Neural progenitor cell (in vitro differentiated cells): Measurements from ENCODE around the gene ATXN1. TPM values are rescaled to one million over a fixed set of nuclear protein-coding genes. Genes with fewer than 3 reads are reported as not detected.

Experiments
- DNase-seq: peaks from one replicate; pipeline ENCODE4 v3.0.0-alpha.2; 2016; ENCODE audit warnings: low spot score
- H2AFZ ChIP-seq: fragments of 200-600 bp; sonication (generic); replicated peaks from 2 replicates; pipeline ENCODE4 v1.6.1; 2016; ENCODE audit warnings: antibody characterized with exemption
- H3F3A ChIP-seq: fragments of 200-600 bp; sonication (generic); 2 replicates; pipeline ENCODE4 v1.6.1; 2016; ENCODE audit warnings: antibody characterized with exemption, low read depth
- H3K27ac ChIP-seq: fragments of 200-600 bp; sonication (generic); 2 replicates; pipeline ENCODE4 v1.5.1; 2016; ENCODE audit warnings: mild to moderate bottlenecking
- H3K27me3 ChIP-seq: fragments of 200-600 bp; sonication (generic); 2 replicates; pipeline ENCODE4 v1.6.1; 2016; ENCODE audit warnings: mild to moderate bottlenecking, moderate library complexity
- H3K36me3 ChIP-seq: fragments of 200-600 bp; sonication (generic); 2 replicates; pipeline ENCODE4 v1.5.1; 2016
- H3K4me1 ChIP-seq: fragments of 200-600 bp; sonication (generic); 2 replicates; pipeline ENCODE4 v1.6.1; 2016; ENCODE audit warnings: mixed run types
- H3K4me2 ChIP-seq: fragments of 200-600 bp; sonication (generic); 2 replicates; pipeline ENCODE4 v1.6.1; 2016
- H3K4me3 ChIP-seq: fragments of 200-600 bp; sonication (generic); 2 replicates; pipeline ENCODE4 v1.5.1; 2016
- H3K79me2 ChIP-seq: fragments of 200-600 bp; sonication (generic); 2 replicates; pipeline ENCODE4 v1.6.1; 2016; ENCODE audit warnings: low read depth
- H3K9ac ChIP-seq: fragments of 200-600 bp; sonication (generic); 2 replicates; pipeline ENCODE4 v1.6.1; 2016
- H3K9me3 ChIP-seq: fragments of 200-600 bp; sonication (generic); 2 replicates; pipeline ENCODE4 v1.5.1; 2016; ENCODE audit warnings: low read depth
- H4K20me1 ChIP-seq: fragments of 200-600 bp; sonication (generic); 2 replicates; pipeline ENCODE4 v1.6.1; 2016; ENCODE audit warnings: low read depth
- H3K27ac Mint-ChIP-seq: 3 replicates; pipeline ENCODE4 v1.8.0; 2021; ENCODE audit warnings: mixed read lengths
- H3K27me3 Mint-ChIP-seq: 2 replicates; pipeline ENCODE4 v1.8.0; 2022; ENCODE audit warnings: low read depth, mild to moderate bottlenecking, inconsistent platforms, moderate library complexity, mixed read lengths; ENCODE audit not compliant: insufficient read depth
- H3K36me3 Mint-ChIP-seq: 3 replicates; pipeline ENCODE4 v1.8.0; 2021; ENCODE audit warnings: mixed read lengths
- H3K4me1 Mint-ChIP-seq: 3 replicates; pipeline ENCODE4 v1.8.0; 2021; ENCODE audit warnings: mixed read lengths
- H3K4me3 Mint-ChIP-seq: 3 replicates; pipeline ENCODE4 v1.8.0; 2021; ENCODE audit warnings: mild to moderate bottlenecking, moderate library complexity, mixed read lengths
- H3K9me3 Mint-ChIP-seq: 3 replicates; pipeline ENCODE4 v1.8.0; 2020; ENCODE audit warnings: mixed read lengths
- EZH2 ChIP-seq: fragments of 200-600 bp; sonication (generic); IDR thresholded peaks from 2 replicates; pipeline ENCODE4 v1.6.1; 2017; ENCODE audit warnings: antibody characterized with exemption, mild to moderate bottlenecking, moderate library complexity
- EZH2phosphoT487 ChIP-seq: fragments of 200-600 bp; sonication (generic); IDR thresholded peaks from 2 replicates; pipeline ENCODE4 v1.6.1; 2017; ENCODE audit warnings: antibody characterized with exemption
- total RNA-seq: library from RNA; depleted of rRNA; stranded (reverse); fragments of >200 nt; gene quantifications from 2 replicates; pipeline ENCODE4 v1.2.3, GENCODE V29; 2015; ENCODE audit warnings: low replicate concordance
- TF ChIP-seq, protein P1 (sequence below): fragments of 200-600 bp; sonication (generic); IDR thresholded peaks from 2 replicates; pipeline ENCODE4 v1.5.1; 2017; ENCODE audit warnings: antibody characterized with exemption, mild to moderate bottlenecking

Gene ATXN1
- total RNA-seq, 1 donor from 2014 or later, result 3.6 TPM

DNA sequence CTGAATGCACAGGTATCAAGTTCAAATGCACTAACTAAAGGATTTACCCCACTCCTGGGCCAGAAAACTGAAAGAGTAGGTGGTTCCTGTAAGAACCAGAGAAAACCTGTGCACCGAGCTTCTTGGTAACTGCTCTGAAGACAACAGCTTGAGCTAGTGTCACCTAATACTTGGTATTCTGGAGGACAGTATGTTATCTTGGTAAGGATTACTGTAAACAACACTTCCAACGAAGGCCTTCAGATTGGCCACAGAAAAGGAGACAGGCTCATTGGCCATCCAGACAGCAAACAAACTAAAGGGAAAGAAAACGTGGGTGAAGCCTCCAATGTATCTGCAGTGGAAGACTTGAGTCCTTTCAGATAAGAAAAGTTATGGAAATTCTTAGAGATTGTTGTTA, 461.4 kb downstream of the ATXN1 start:
- H3K36me3 Mint-ChIP-seq, result no peaks in the 10 kb centered on the region
- H3K4me3 Mint-ChIP-seq, result no peak overlapping the region
- H3K4me3 ChIP-seq, result no peak overlapping the region
- peaks cover 50% of the 10 kb centered on the region for H3K4me1 Mint-ChIP-seq
- no peaks in the 10 kb centered on the region for H3K36me3 ChIP-seq
- no peak overlapping the region for H3K27ac ChIP-seq
- no peaks in the 10 kb centered on the region for H3K79me2 ChIP-seq
- H3K27me3 ChIP-seq, result no peaks in the 10 kb centered on the region
- no peaks in the 10 kb centered on the region for H3K9me3 Mint-ChIP-seq
- H3K9ac ChIP-seq, result no peak overlapping the region
- H4K20me1 ChIP-seq, result no peaks in the 10 kb centered on the region
- H3K9me3 ChIP-seq, result no peaks in the 10 kb centered on the region
- H3K4me1 ChIP-seq, result peaks cover 13% of the 10 kb centered on the region
- no peak for TF ChIP-seq EZH2phosphoT487
- TF ChIP-seq EZH2, result no peak
- TF ChIP-seq, protein P1, sequence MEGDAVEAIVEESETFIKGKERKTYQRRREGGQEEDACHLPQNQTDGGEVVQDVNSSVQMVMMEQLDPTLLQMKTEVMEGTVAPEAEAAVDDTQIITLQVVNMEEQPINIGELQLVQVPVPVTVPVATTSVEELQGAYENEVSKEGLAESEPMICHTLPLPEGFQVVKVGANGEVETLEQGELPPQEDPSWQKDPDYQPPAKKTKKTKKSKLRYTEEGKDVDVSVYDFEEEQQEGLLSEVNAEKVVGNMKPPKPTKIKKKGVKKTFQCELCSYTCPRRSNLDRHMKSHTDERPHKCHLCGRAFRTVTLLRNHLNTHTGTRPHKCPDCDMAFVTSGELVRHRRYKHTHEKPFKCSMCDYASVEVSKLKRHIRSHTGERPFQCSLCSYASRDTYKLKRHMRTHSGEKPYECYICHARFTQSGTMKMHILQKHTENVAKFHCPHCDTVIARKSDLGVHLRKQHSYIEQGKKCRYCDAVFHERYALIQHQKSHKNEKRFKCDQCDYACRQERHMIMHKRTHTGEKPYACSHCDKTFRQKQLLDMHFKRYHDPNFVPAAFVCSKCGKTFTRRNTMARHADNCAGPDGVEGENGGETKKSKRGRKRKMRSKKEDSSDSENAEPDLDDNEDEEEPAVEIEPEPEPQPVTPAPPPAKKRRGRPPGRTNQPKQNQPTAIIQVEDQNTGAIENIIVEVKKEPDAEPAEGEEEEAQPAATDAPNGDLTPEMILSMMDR, result no peak
- H3K27me3 Mint-ChIP-seq, result peaks cover 15% of the 10 kb centered on the region
- H3F3A ChIP-seq, result no peaks in the 10 kb centered on the region
- H2AFZ ChIP-seq, result no peak overlapping the region
- DNase-seq, result no peak
- no peak overlapping the region for H3K27ac Mint-ChIP-seq
- no peak overlapping the region for H3K4me2 ChIP-seq

DNA sequence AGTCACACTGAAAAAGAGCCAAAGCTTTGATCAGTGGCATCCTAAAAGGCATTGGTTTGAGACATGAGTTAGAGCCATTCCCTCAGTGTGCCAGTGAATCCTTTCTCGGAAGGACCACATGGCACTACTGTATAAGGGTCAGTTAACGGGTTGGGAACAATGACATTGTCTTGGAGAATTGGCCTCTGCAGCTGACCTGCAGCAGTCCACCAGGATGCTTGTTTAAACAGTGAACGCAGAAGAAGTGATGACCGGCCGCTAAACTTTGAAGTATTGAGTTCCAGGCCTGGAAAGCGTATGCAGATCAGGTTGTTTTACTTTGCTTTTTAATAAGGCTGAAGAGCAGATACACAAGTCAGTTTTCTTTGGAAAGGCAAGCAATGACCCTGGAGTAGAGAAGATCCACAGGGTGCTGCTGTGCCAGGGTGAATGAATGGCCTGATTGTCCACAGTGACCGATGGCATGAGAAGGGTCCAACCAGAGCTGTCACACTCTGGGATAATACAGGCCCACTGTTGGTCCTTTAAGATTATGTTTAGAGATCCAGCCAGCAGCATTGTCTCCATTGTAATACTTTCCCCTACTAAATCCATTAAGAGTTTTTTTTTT, 465.1 kb downstream of the ATXN1 start:
- Histone ChIP-seq H3K4me3 (no peak overlapping the region), H3K4me2 (no peak overlapping the region), H3K9me3 (no peaks in the 10 kb centered on the region), H3K36me3 (no peaks in the 10 kb centered on the region), H4K20me1 (no peaks in the 10 kb centered on the region), H3K27ac (no peak overlapping the region), H3K79me2 (no peaks in the 10 kb centered on the region), H3K4me1 (peaks cover 3% of the 10 kb centered on the region), H3K27me3 (no peaks in the 10 kb centered on the region), H2AFZ (no peak overlapping the region), H3K9ac (no peak overlapping the region), H3F3A (no peaks in the 10 kb centered on the region)
- Mint-ChIP-seq H3K4me3 (no peak overlapping the region), H3K27ac (no peak overlapping the region), H3K27me3 (peaks cover 6% of the 10 kb centered on the region), H3K4me1 (peaks cover 13% of the 10 kb centered on the region), H3K9me3 (no peaks in the 10 kb centered on the region), H3K36me3 (peaks cover 2% of the 10 kb centered on the region)
- TF ChIP-seq, protein P1, result no peak
- no peak for TF ChIP-seq EZH2phosphoT487
- no peak for TF ChIP-seq EZH2
- no peak for DNase-seq

DNA sequence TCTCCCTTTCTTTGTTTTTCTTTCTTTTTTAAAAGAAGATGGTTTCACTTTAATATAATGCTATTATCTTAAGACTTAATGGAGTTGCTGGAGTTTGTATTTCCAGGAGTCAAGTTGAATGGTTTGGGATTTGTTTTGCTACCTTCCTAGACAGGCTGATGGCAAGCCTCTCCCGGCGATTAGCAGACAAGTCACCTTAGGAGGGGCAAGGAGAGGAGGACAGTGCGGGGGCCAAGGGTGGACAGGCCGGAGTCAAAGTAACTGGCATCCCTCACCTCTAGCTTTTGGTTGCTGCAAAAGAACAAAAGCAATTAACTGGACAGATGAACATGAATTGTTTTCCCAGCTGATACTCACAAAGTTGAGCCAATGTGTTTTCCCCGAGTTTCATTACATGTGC, 465.8 kb downstream of the ATXN1 start:
- peaks cover 2% of the 10 kb centered on the region for H3K36me3 Mint-ChIP-seq
- Histone ChIP-seq H3K4me2 (no peak overlapping the region), H4K20me1 (no peaks in the 10 kb centered on the region), H3K9me3 (no peaks in the 10 kb centered on the region), H3F3A (no peaks in the 10 kb centered on the region), H3K4me3 (no peak overlapping the region), H2AFZ (no peak overlapping the region), H3K9ac (no peak overlapping the region), H3K27me3 (no peaks in the 10 kb centered on the region), H3K79me2 (no peaks in the 10 kb centered on the region), H3K36me3 (no peaks in the 10 kb centered on the region), H3K27ac (no peak overlapping the region), H3K4me1 (peaks cover 3% of the 10 kb centered on the region)
- H3K9me3 Mint-ChIP-seq, result no peaks in the 10 kb centered on the region
- TF ChIP-seq EZH2, result no peak
- TF ChIP-seq, protein P1, result no peak
- TF ChIP-seq EZH2phosphoT487, result no peak
- no peak overlapping the region for H3K27ac Mint-ChIP-seq
- DNase-seq, result no peak
- peaks cover 6% of the 10 kb centered on the region for H3K27me3 Mint-ChIP-seq
- H3K4me3 Mint-ChIP-seq, result no peak overlapping the region
- peaks cover 6% of the 10 kb centered on the region for H3K4me1 Mint-ChIP-seq
